Neural cell (in vitro differentiated cells): ENCODE data around the gene ESYT3. TPM values are rescaled to one million over a fixed set of nuclear protein-coding genes. Genes with fewer than 3 reads are reported as not detected.

ENCODE experiments used
- H2AFZ ChIP-seq: fragments of 200-600, 300-800 bp; sonication (generic), shearing (Covaris generic); 2 replicates; pipeline ENCODE4 v1.6.0; 2014; ENCODE audit warnings: low read depth, mild to moderate bottlenecking, antibody characterized with exemption, low read length, moderate library complexity
- H3F3A ChIP-seq: fragments of 200-600 bp; shearing (Covaris generic); 2 replicates; pipeline ENCODE4 v1.6.1; 2016; ENCODE audit warnings: mild to moderate bottlenecking, moderate library complexity, mixed read lengths, antibody characterized with exemption, low read length; ENCODE audit not compliant: insufficient read depth, poor library complexity, severe bottlenecking
- H3K27ac ChIP-seq: fragments of 200-600, 300-800 bp; sonication (generic), shearing (Covaris generic); 2 replicates; pipeline ENCODE4 v1.5.1; 2014; ENCODE audit warnings: mild to moderate bottlenecking, low read length, moderate library complexity
- H3K27me3 ChIP-seq: fragments of 300-800, 200-600 bp; sonication (generic), shearing (Covaris generic); 2 replicates; pipeline ENCODE4 v1.6.0; 2014; ENCODE audit warnings: mild to moderate bottlenecking, low read depth, low read length, moderate library complexity; ENCODE audit not compliant: insufficient read depth
- H3K36me3 ChIP-seq: fragments of 300-800, 200-600 bp; sonication (generic), shearing (Covaris generic); 2 replicates; pipeline ENCODE4 v1.5.1; 2014; ENCODE audit warnings: mild to moderate bottlenecking, antibody characterized with exemption, low read length, moderate library complexity; ENCODE audit not compliant: insufficient read depth
- H3K4me2 ChIP-seq: fragments of 300-800, 200-600 bp; sonication (generic), shearing (Covaris generic); 2 replicates; pipeline ENCODE4 v1.6.0; 2014; ENCODE audit warnings: mild to moderate bottlenecking, low read length
- H3K4me3 ChIP-seq: fragments of 300-800, 200-600 bp; sonication (generic), shearing (Covaris generic); 2 replicates; pipeline ENCODE4 v1.5.1; 2014; ENCODE audit warnings: mild to moderate bottlenecking, low read length, moderate library complexity
- H3K79me2 ChIP-seq: fragments of 200-600 bp; shearing (Covaris generic); replicated peaks from 2 replicates; pipeline ENCODE4 v1.6.0; 2014; ENCODE audit warnings: mild to moderate bottlenecking, low read length, moderate library complexity; ENCODE audit not compliant: insufficient read depth
- H3K9ac ChIP-seq: fragments of 300-800, 200-600 bp; sonication (generic), shearing (Covaris generic); 2 replicates; pipeline ENCODE4 v1.6.1; 2016; ENCODE audit warnings: mild to moderate bottlenecking, low read length, mixed read lengths
- H3K9me2 ChIP-seq: fragments of 200-600 bp; shearing (Covaris generic); 2 replicates; pipeline ENCODE4 v1.6.1; 2016; ENCODE audit warnings: mild to moderate bottlenecking, low read length, mixed read lengths; ENCODE audit not compliant: insufficient read depth
- H3K9me3 ChIP-seq: fragments of 200-600, 300-800 bp; sonication (generic), shearing (Covaris generic); 2 replicates; pipeline ENCODE4 v1.6.1; 2016; ENCODE audit warnings: mild to moderate bottlenecking, mixed run types, low read length, moderate library complexity, mixed read lengths
- H4K20me1 ChIP-seq: fragments of 200-600 bp; shearing (Covaris generic); 2 replicates; pipeline ENCODE4 v1.6.1; 2016; ENCODE audit warnings: mild to moderate bottlenecking, mixed run types; ENCODE audit not compliant: insufficient read depth
- EP300 ChIP-seq: fragments of 450-650 bp; conservative IDR thresholded peaks from 2 replicates; pipeline ENCODE4 v1.6.1; 2014; ENCODE audit warnings: antibody characterized with exemption, mild to moderate bottlenecking, moderate library complexity; ENCODE audit not compliant: poor library complexity, severe bottlenecking
- EZH2 ChIP-seq: fragments of 200-600, 300-800 bp; shearing (Covaris generic), sonication (generic); IDR thresholded peaks from 2 replicates; pipeline ENCODE4 v1.6.1; 2014; ENCODE audit warnings: antibody characterized with exemption, low read length, borderline replicate concordance, mild to moderate bottlenecking; ENCODE audit not compliant: insufficient read depth, poor library complexity, severe bottlenecking
- MXI1 ChIP-seq: fragments of 450-650 bp; conservative IDR thresholded peaks from 2 replicates; pipeline ENCODE4 v1.6.1; 2014; ENCODE audit warnings: antibody characterized with exemption, mild to moderate bottlenecking; ENCODE audit not compliant: poor library complexity, severe bottlenecking
- POLR2AphosphoS5 ChIP-seq: IDR thresholded peaks from 2 replicates; pipeline ENCODE4 v1.6.1; 2012
- RAD21 ChIP-seq: fragments of 450-650 bp; conservative IDR thresholded peaks from 2 replicates; pipeline ENCODE4 v1.6.1; 2014; ENCODE audit warnings: antibody characterized with exemption, mild to moderate bottlenecking, moderate library complexity
- REST ChIP-seq: IDR thresholded peaks from 2 replicates; pipeline ENCODE4 v1.6.1; 2012; ENCODE audit warnings: borderline replicate concordance
- SMC3 ChIP-seq: fragments of 450-650 bp; conservative IDR thresholded peaks from 2 replicates; pipeline ENCODE4 v1.6.1; 2014; ENCODE audit warnings: antibody characterized with exemption, mild to moderate bottlenecking, moderate library complexity; ENCODE audit not compliant: poor library complexity
- TAF1 ChIP-seq: IDR thresholded peaks from 2 replicates; pipeline ENCODE4 v1.6.1; 2012; ENCODE audit warnings: low read depth
- polyA plus RNA-seq: library from polyadenylated mRNA; depleted of rRNA; stranded (reverse); fragments of >200 nt; gene quantifications from 2 replicates; pipeline ENCODE4 v1.2.3, GENCODE V29; 2014
- TF ChIP-seq, protein P1 (sequence below): fragments of 450-650 bp; IDR thresholded peaks from 2 replicates; pipeline ENCODE4 v1.5.1; 2014; ENCODE audit warnings: antibody characterized with exemption, mild to moderate bottlenecking, moderate library complexity; ENCODE audit not compliant: poor library complexity, severe bottlenecking

ESYT3 gene
- polyA plus RNA-seq, 1 donor from 2014 or later: 0.33 TPM

GRCh38 chr3:138443521-138444503 is 9.4 kb downstream of the ESYT3 start:
- H2AFZ ChIP-seq: no peak overlapping the region

DNA sequence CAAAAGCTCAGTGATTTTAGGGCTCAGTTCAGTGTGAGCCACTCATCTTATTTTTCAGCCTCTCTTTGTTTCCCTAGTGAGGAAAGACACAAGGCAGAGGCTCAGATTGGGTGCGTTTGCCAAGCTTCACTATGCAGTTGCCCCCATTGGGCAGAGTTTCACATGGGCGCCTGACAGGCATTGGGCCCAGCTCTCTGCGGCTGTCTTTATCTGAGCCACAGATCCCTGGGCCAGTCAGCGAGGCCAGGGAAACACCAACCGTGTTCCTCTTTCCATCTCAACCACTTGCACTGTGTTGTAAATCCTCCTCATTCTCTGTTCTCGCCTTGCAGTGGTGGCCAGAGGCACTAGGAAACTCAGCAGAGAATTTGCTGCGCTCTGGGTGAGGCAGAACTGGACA is 10.8 kb downstream of the ESYT3 start:
- H3K9me2 ChIP-seq: no peaks in the 10 kb centered on the region
- H4K20me1 ChIP-seq: no peaks in the 10 kb centered on the region
- no peaks in the 10 kb centered on the region for H3K27me3 ChIP-seq
- no peaks in the 10 kb centered on the region for H3F3A ChIP-seq
- no peaks in the 10 kb centered on the region for H3K79me2 ChIP-seq
- H3K9me3 ChIP-seq: no peaks in the 10 kb centered on the region
- H2AFZ ChIP-seq: no peak overlapping the region
- no peak overlapping the region for H3K4me2 ChIP-seq
- H3K9ac ChIP-seq: no peak overlapping the region
- H3K27ac ChIP-seq: no peak overlapping the region
- no peaks in the 10 kb centered on the region for H3K36me3 ChIP-seq
- no peak for TF ChIP-seq TAF1
- no peak for TF ChIP-seq POLR2AphosphoS5
- H3K4me3 ChIP-seq: no peak overlapping the region

More at GRCh38 chr3:138443521-138444503, 9.4 kb downstream of the ESYT3 start:
- Histone ChIP-seq H4K20me1 (no peaks in the 10 kb centered on the region), H3K4me2 (no peak overlapping the region), H3K27me3 (no peaks in the 10 kb centered on the region), H3K4me3 (no peak overlapping the region), H3K36me3 (no peaks in the 10 kb centered on the region), H3K9ac (no peak overlapping the region), H3K9me2 (no peaks in the 10 kb centered on the region), H3K27ac (no peak overlapping the region), H3K9me3 (no peaks in the 10 kb centered on the region), H3F3A (no peaks in the 10 kb centered on the region), H3K79me2 (no peaks in the 10 kb centered on the region)
- TF ChIP-seq EP300 (no peak), REST (no peak), SMC3 (no peak), MXI1 (no peak), TAF1 (no peak), EZH2 (no peak)

GRCh38 chr3:138445654-138446053 is 11.2 kb downstream of the ESYT3 start:
- Histone ChIP-seq H3K4me3 (no peak overlapping the region), H3K79me2 (no peaks in the 10 kb centered on the region), H3K9me2 (no peaks in the 10 kb centered on the region), H3K4me2 (no peak overlapping the region), H3K27ac (no peak overlapping the region), H2AFZ (no peak overlapping the region), H3F3A (no peaks in the 10 kb centered on the region), H3K9ac (no peak overlapping the region), H3K9me3 (no peaks in the 10 kb centered on the region), H3K27me3 (no peaks in the 10 kb centered on the region), H3K36me3 (no peaks in the 10 kb centered on the region), H4K20me1 (no peaks in the 10 kb centered on the region)
- TF ChIP-seq MXI1: no peak
- no peak for TF ChIP-seq POLR2AphosphoS5
- TF ChIP-seq TAF1: no peak
- no peak for TF ChIP-seq EZH2
- no peak for TF ChIP-seq REST
- TF ChIP-seq RAD21: no peak
- no peak for TF ChIP-seq SMC3
- no peak for TF ChIP-seq EP300
- TF ChIP-seq, protein P1, sequence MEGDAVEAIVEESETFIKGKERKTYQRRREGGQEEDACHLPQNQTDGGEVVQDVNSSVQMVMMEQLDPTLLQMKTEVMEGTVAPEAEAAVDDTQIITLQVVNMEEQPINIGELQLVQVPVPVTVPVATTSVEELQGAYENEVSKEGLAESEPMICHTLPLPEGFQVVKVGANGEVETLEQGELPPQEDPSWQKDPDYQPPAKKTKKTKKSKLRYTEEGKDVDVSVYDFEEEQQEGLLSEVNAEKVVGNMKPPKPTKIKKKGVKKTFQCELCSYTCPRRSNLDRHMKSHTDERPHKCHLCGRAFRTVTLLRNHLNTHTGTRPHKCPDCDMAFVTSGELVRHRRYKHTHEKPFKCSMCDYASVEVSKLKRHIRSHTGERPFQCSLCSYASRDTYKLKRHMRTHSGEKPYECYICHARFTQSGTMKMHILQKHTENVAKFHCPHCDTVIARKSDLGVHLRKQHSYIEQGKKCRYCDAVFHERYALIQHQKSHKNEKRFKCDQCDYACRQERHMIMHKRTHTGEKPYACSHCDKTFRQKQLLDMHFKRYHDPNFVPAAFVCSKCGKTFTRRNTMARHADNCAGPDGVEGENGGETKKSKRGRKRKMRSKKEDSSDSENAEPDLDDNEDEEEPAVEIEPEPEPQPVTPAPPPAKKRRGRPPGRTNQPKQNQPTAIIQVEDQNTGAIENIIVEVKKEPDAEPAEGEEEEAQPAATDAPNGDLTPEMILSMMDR: no peak
